Testis (tissue), 5 donors: ENCODE measurements around the gene ARFGAP3. TPM values are rescaled to one million over a fixed set of nuclear protein-coding genes. Genes with fewer than 3 reads are reported as not detected.

Source experiments
- DNase-seq: peaks from one replicate; pipeline ENCODE4 v3.0.0-alpha.2; 2019
- H3K27ac ChIP-seq, 2 donors: fragments of 200-600 bp; sonication (generic); one replicate each; pipeline ENCODE4 v1.5.1; 2019
- H3K27me3 ChIP-seq: fragments of 200-600 bp; sonication (generic); one replicate; pipeline ENCODE4 v1.5.1; 2019
- H3K36me3 ChIP-seq: fragments of 200-600 bp; sonication (generic); one replicate; pipeline ENCODE4 v1.5.1; 2017; ENCODE audit warnings: low read depth; ENCODE audit errors: missing control alignments
- H3K4me1 ChIP-seq: fragments of 200-600 bp; sonication (generic); one replicate; pipeline ENCODE4 v1.5.1; 2019
- H3K4me3 ChIP-seq, 2 donors: fragments of 200-600 bp; sonication (generic); one replicate each; pipeline ENCODE4 v1.5.1; 2017 to 2019
- H3K9me3 ChIP-seq: fragments of 200-600 bp; sonication (generic); one replicate; pipeline ENCODE4 v1.5.1; 2017
- CTCF ChIP-seq, 3 experiments: fragments of 450-650 bp in 2 of 3; fragments of 200-600 bp in 1 of 3; sonication (generic) in 1 of 3; IDR thresholded peaks; one replicate each; pipeline ENCODE4 v1.5.1; 2016 to 2019; ENCODE audit warnings: antibody characterized with exemption in 3 of 3, mild to moderate bottlenecking in 2 of 3, moderate library complexity in 1 of 3
- POLR2A ChIP-seq: fragments of 450-650 bp; IDR thresholded peaks from one replicate; pipeline ENCODE4 v1.6.1; 2017; ENCODE audit warnings: antibody characterized with exemption, mild to moderate bottlenecking, moderate library complexity
- WGBS, 2 donors: methylation state at CpG; one replicate each; pipeline ENCODE4 v1.1.5; 2018; 5-methylcytosine and 5-hydroxymethylcytosine counted together
- intact Hi-C: fragments of 100-400 bp; cut with DNase I; formaldehyde crosslinking; loops from one replicate; pipeline ENCODE4 v1.15.1; 2023; ENCODE audit warnings: low total_unique reads
- long read RNA-seq, 2 donors: transcript quantifications; one replicate each; lab custom pipeline, GENCODE V29; 2026
- polyA plus RNA-seq: library from polyadenylated mRNA; stranded (reverse); fragments of 350-450 nt; fragmentation: Illumina TruSeq; extraction: RNeasy Lipid Tissue Mini Kit (QIAGEN cat#74804); gene quantifications from one replicate; pipeline ENCODE4 v1.2.3, GENCODE V29; 2014; ENCODE audit warnings: low read depth, low replicate concordance; ENCODE audit not compliant: insufficient read depth
- total RNA-seq, 2 donors: library from RNA; depleted of rRNA; stranded (reverse); fragments of >200 nt; gene quantifications; one replicate each; pipeline ENCODE4 v1.2.3, GENCODE V29; 2016

ARFGAP3 gene, protein sequence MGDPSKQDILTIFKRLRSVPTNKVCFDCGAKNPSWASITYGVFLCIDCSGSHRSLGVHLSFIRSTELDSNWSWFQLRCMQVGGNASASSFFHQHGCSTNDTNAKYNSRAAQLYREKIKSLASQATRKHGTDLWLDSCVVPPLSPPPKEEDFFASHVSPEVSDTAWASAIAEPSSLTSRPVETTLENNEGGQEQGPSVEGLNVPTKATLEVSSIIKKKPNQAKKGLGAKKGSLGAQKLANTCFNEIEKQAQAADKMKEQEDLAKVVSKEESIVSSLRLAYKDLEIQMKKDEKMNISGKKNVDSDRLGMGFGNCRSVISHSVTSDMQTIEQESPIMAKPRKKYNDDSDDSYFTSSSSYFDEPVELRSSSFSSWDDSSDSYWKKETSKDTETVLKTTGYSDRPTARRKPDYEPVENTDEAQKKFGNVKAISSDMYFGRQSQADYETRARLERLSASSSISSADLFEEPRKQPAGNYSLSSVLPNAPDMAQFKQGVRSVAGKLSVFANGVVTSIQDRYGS
- total RNA-seq: 10 to 100 TPM; 50.2 to 54.1 TPM
- polyA plus RNA-seq: 82.9 TPM
- long read RNA-seq, donor 1, transcript ARFGAP3-201 (16 exons, 2,857 nt): major isoform, 19 of 42 reads
- long read RNA-seq, donor 1, partial matches to known transcripts: 22 of 42 reads
- long read RNA-seq, donor 1, other reads (novel, unspliced or antisense): 0 of 42 reads
- long read RNA-seq, donor 2, transcript ARFGAP3-201 (16 exons, 2,857 nt): major isoform, 12 of 36 reads
- long read RNA-seq, donor 2, partial matches to known transcripts: 23 of 36 reads
- long read RNA-seq, donor 2, other reads (novel, unspliced or antisense): 0 of 36 reads

GRCh38 chr22:42856865-42857704 is at the start of gene ARFGAP3:
TSS of gene ARFGAP3 (minus strand) at chr22:42857273. CDS start at chr22:42857182, 91 bp downstream.
- Histone ChIP-seq H3K9me3 (no peaks in the 10 kb centered on the region), H3K27ac (peak within 1 kb of the TSS; percentile 87 to 96), H3K27me3 (no peaks in the 10 kb centered on the region), H3K4me3 (peak within 1 kb of the TSS; percentile 85 to 93), H3K4me1 (peaks cover 17% of the 10 kb centered on the region), H3K36me3 (no peaks in the 10 kb centered on the region)
- no peak for TF ChIP-seq CTCF (IDR thresholded peaks at IDR 0.05)
- peak; percentile 76 for TF ChIP-seq POLR2A
- intact Hi-C loops: no loop called here
- WGBS, 2 donors: 6 to 23% methylated on average over 11 to 76 of the region's 111 CpGs
- peak; percentile 94 for DNase-seq

GRCh38 chr22:42905702-42906183 is 48.7 kb upstream of the ARFGAP3 start:
- no peak overlapping the region for H3K4me3 ChIP-seq
- no peak for TF ChIP-seq POLR2A
- no peak for TF ChIP-seq CTCF (IDR thresholded peaks at IDR 0.05)
- H3K4me1 ChIP-seq: peaks cover 20% of the 10 kb centered on the region
- no peaks in the 10 kb centered on the region for H3K27me3 ChIP-seq
- no peaks in the 10 kb centered on the region for H3K36me3 ChIP-seq
- 85 to 87% methylated on average over 5 of the region's 5 CpGs for WGBS, 2 donors
- H3K9me3 ChIP-seq: no peaks in the 10 kb centered on the region
- H3K27ac ChIP-seq: no peak overlapping the region
- intact Hi-C loops: no loop called here
- no peak for DNase-seq

- no peaks in the 10 kb centered on the region for H3K9me3 ChIP-seq
- intact Hi-C loops: no loop called here
- no peaks in the 10 kb centered on the region for H3K36me3 ChIP-seq
- no peak for TF ChIP-seq POLR2A
- no peak for TF ChIP-seq CTCF (IDR thresholded peaks at IDR 0.05)
- H3K27ac ChIP-seq: no peak overlapping the region
- DNase-seq: no peak
- no peaks in the 10 kb centered on the region for H3K27me3 ChIP-seq
- peaks cover 20% of the 10 kb centered on the region for H3K4me1 ChIP-seq
- WGBS, 2 donors: 88 to 96% methylated on average over 12 to 13 of the region's 13 CpGs
- no peak overlapping the region for H3K4me3 ChIP-seq
Observed at GRCh38 chr22:42905217-42905616, 48.1 kb upstream of the ARFGAP3 start.

DNA sequence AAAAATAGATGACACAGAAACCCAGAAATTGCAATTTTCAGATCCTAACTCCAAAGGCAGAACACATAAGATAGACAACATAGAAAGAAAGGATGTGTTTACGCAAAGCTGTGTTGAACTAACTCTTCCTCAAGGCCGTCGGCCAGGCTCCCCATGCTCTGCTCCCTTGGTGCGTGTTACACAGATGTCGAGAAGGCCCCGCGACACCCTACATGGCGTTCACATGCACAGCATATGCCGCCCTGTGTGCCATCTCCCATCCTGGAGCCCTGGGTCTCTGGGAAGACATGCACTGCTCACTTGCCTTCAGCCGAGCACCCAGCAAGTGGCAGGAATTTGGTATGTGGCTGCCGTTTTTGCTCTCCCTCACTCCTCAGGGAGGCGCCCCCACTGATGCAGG is 47.0 kb upstream of the ARFGAP3 start:
- DNase-seq: no peak
- no peaks in the 10 kb centered on the region for H3K9me3 ChIP-seq
- H3K4me3 ChIP-seq: no peak overlapping the region
- H3K36me3 ChIP-seq: no peaks in the 10 kb centered on the region
- peaks cover 20% of the 10 kb centered on the region for H3K4me1 ChIP-seq
- no peak overlapping the region for H3K27ac ChIP-seq
- WGBS, 2 donors: 93 to 95% methylated on average over 12 of the region's 12 CpGs
- intact Hi-C loops: no loop called here
- H3K27me3 ChIP-seq: no peaks in the 10 kb centered on the region
- no peak for TF ChIP-seq POLR2A
